Breast epithelium (tissue), 4 donors: ENCODE data around the gene GGT5. TPM values are rescaled to one million over a fixed set of nuclear protein-coding genes. Genes with fewer than 3 reads are reported as not detected.
A peak's percentile ranks its signal among the peaks of the same experiment; 100 is the strongest.

Source experiments
- DNase-seq, 2 donors: peaks; one replicate each; pipeline ENCODE4 v3.0.0-alpha.2; 2019; ENCODE audit warnings: low spot score in 2 of 2
- H3K27ac ChIP-seq, 2 donors: fragments of 200-600 bp; sonication (generic) in 1 of 2; one replicate each; pipeline ENCODE4 v1.5.1; 2016 to 2019; ENCODE audit warnings: mild to moderate bottlenecking in 1 of 2
- H3K27me3 ChIP-seq, 2 donors: fragments of 200-600 bp; sonication (generic) in 1 of 2; one replicate each; pipeline versions ENCODE4 v1.5.1 to v1.6.0; 2017 to 2019; ENCODE audit warnings: control low read depth in 1 of 2, mild to moderate bottlenecking in 1 of 2
- H3K36me3 ChIP-seq: fragments of 200-600 bp; one replicate; pipeline ENCODE4 v1.5.1; 2019
- H3K4me1 ChIP-seq, 2 donors: fragments of 200-600 bp; sonication (generic); one replicate each; pipeline ENCODE4 v1.5.1; 2016 to 2019; ENCODE audit warnings: control low read depth in 1 of 2
- H3K4me3 ChIP-seq, 3 donors: fragments of 200-600 bp; sonication (generic); 1 replicate in 2 of 3; 2 replicates in 1 of 3; pipeline ENCODE4 v1.5.1; 2016 to 2019; ENCODE audit warnings: mild to moderate bottlenecking in 3 of 3, moderate library complexity in 2 of 3
- H3K9me3 ChIP-seq, 2 donors: fragments of 200-600 bp; sonication (generic) in 1 of 2; one replicate each; pipeline ENCODE4 v1.5.1; 2016 to 2019; ENCODE audit warnings: control low read depth in 1 of 2
- POLR2A ChIP-seq: fragments of 450-650 bp; IDR thresholded peaks from one replicate; pipeline ENCODE4 v1.6.1; 2016; ENCODE audit warnings: antibody characterized with exemption, mild to moderate bottlenecking, moderate library complexity
- POLR2AphosphoS5 ChIP-seq, 3 donors: sonication (generic); formaldehyde crosslinking; IDR thresholded peaks; one replicate each; pipeline ENCODE4 v1.6.1; 2017; ENCODE audit warnings: antibody characterized with exemption in 3 of 3
- intact Hi-C: fragments of 100-400 bp; cut with DNase I; formaldehyde crosslinking; loops from one replicate; pipeline ENCODE4 v1.15.1; 2023; ENCODE audit warnings: low total_unique reads
- total RNA-seq, 3 donors: library from RNA; depleted of rRNA; stranded (reverse); fragments of >200 nt; gene quantifications; one replicate each; pipeline ENCODE4 v1.1.0, GENCODE V29; 2016
- TF ChIP-seq, protein P1 (sequence below), 3 donors: fragments of 450-650 bp; IDR thresholded peaks; one replicate each; pipeline ENCODE4 v1.5.1; 2016 to 2017; ENCODE audit warnings: antibody characterized with exemption in 3 of 3, mild to moderate bottlenecking in 3 of 3, moderate library complexity in 3 of 3

GGT5 gene
- total RNA-seq, 3 donors from 2014 or later, result 27.1 to 114 (median 61.0) TPM

- TF ChIP-seq POLR2A (no peak), POLR2AphosphoS5 (IDR thresholded peaks at IDR 0.05) (no peak)
- TF ChIP-seq, protein P1, sequence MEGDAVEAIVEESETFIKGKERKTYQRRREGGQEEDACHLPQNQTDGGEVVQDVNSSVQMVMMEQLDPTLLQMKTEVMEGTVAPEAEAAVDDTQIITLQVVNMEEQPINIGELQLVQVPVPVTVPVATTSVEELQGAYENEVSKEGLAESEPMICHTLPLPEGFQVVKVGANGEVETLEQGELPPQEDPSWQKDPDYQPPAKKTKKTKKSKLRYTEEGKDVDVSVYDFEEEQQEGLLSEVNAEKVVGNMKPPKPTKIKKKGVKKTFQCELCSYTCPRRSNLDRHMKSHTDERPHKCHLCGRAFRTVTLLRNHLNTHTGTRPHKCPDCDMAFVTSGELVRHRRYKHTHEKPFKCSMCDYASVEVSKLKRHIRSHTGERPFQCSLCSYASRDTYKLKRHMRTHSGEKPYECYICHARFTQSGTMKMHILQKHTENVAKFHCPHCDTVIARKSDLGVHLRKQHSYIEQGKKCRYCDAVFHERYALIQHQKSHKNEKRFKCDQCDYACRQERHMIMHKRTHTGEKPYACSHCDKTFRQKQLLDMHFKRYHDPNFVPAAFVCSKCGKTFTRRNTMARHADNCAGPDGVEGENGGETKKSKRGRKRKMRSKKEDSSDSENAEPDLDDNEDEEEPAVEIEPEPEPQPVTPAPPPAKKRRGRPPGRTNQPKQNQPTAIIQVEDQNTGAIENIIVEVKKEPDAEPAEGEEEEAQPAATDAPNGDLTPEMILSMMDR (IDR thresholded peaks at IDR 0.05), result no peak
- Histone ChIP-seq H3K27me3 (no peaks in the 10 kb centered on the region), H3K9me3 (no peaks in the 10 kb centered on the region), H3K4me3 (no peak overlapping the region), H3K36me3 (no peaks in the 10 kb centered on the region), H3K27ac (no peak overlapping the region), H3K4me1 (peaks cover 0 to 5% of the 10 kb centered on the region in 2 donors)
- DNase-seq, result no peak
- intact Hi-C loops, result no loop called here
Observed at GRCh38 chr22:24201681-24202614, 42.9 kb downstream of the GGT5 start.

DNA sequence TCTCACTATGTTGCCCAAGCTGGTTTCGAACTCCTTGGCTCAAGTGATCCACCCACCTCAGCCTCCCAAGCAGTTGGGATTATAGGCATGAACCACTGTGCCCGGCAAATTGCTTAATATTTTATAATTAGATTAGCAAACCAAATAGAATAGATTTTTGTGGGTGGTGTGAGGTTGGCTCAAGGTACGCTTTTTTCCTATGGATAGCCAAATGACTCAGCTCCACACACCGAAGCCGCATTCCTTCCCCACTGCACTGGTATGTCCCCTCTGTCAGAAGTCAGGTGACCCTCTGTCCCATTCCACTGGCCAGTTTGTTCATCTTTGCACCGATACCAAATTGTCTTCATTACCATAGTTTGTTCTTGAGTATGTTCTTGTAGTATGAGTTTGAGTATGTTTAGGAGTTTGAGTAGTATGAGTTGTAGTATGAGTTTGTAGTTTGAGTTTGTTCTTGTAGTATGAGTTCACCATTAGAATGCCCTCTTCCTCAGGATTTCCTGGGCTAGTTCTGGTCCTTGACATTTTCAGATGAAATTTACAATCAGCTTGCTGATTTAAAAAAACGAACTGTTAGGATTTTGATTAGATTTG lies 44.2 kb downstream of the GGT5 start:
- intact Hi-C loops, result no loop called here
- Histone ChIP-seq H3K36me3 (no peaks in the 10 kb centered on the region), H3K27me3 (no peaks in the 10 kb centered on the region), H3K9me3 (no peaks in the 10 kb centered on the region), H3K4me3 (no peak overlapping the region), H3K27ac (peak overlapping the region in 1 of 2 donors; percentile 33), H3K4me1 (peaks cover 0 to 5% of the 10 kb centered on the region in 2 donors)
- no peak for TF ChIP-seq POLR2A
- TF ChIP-seq, protein P1 (IDR thresholded peaks at IDR 0.05), result no peak
- TF ChIP-seq POLR2AphosphoS5 (IDR thresholded peaks at IDR 0.05), result no peak
- DNase-seq, result peak in 1 of 2 donors; percentile 60

- TF ChIP-seq POLR2A (no peak), POLR2AphosphoS5 (IDR thresholded peaks at IDR 0.05) (no peak)
- TF ChIP-seq, protein P1 (IDR thresholded peaks at IDR 0.05), result no peak
- no peaks in the 10 kb centered on the region for H3K36me3 ChIP-seq
- peak overlapping the region; percentile 78 to 89 for H3K27ac ChIP-seq
- intact Hi-C loops, result loop anchor here (5.0 kb wide), 1 partner anchor 49 kb away; the partner anchor contains the start of gene GGT5
- no peak for DNase-seq
- H3K4me3 ChIP-seq, result no peak overlapping the region
- no peaks in the 10 kb centered on the region for H3K27me3 ChIP-seq
- H3K9me3 ChIP-seq, result no peaks in the 10 kb centered on the region
- peaks cover 0 to 5% of the 10 kb centered on the region in 2 donors for H3K4me1 ChIP-seq
Observed at GRCh38 chr22:24198682-24199052, 46.2 kb downstream of the GGT5 start.

GRCh38 chr22:24191893-24192292 lies 53.0 kb downstream of the GGT5 start:
- intact Hi-C loops, result no loop called here

More at GRCh38 chr22:24191893-24192292, 53.0 kb downstream of the GGT5 start:
- TF ChIP-seq, protein P1 (IDR thresholded peaks at IDR 0.05), result no peak
- TF ChIP-seq POLR2AphosphoS5 (IDR thresholded peaks at IDR 0.05) (no peak), POLR2A (no peak)
- Histone ChIP-seq H3K9me3 (no peaks in the 10 kb centered on the region), H3K27me3 (no peaks in the 10 kb centered on the region), H3K4me3 (no peak overlapping the region), H3K4me1 (peaks cover 7 to 18% of the 10 kb centered on the region in 2 donors), H3K36me3 (no peaks in the 10 kb centered on the region), H3K27ac (peak overlapping the region in 1 of 2 donors; percentile 79)
- no peak for DNase-seq
